Gastrocnemius medialis (tissue), 4 donors: ENCODE data around the gene TRAF5.

Experiments used
- POLR2A ChIP-seq, 2 donors: fragments of 450-650 bp; IDR thresholded peaks; one replicate each; pipeline ENCODE4 v1.6.1; 2017; ENCODE audit warnings: antibody characterized with exemption in 2 of 2, mild to moderate bottlenecking in 2 of 2, moderate library complexity in 2 of 2
- TF ChIP-seq, protein P1 (sequence below), 5 experiments: fragments of 450-650 bp in 3 of 5; fragments of 200-600 bp in 2 of 5; sonication (generic) in 2 of 5; IDR thresholded peaks in 4 of 5; conservative IDR thresholded peaks in 1 of 5; 1 replicate in 4 of 5; 2 replicates in 1 of 5; pipeline ENCODE4 v1.5.1; 2016 to 2019; ENCODE audit warnings: antibody characterized with exemption in 5 of 5, mild to moderate bottlenecking in 3 of 5, moderate library complexity in 3 of 5

DNA sequence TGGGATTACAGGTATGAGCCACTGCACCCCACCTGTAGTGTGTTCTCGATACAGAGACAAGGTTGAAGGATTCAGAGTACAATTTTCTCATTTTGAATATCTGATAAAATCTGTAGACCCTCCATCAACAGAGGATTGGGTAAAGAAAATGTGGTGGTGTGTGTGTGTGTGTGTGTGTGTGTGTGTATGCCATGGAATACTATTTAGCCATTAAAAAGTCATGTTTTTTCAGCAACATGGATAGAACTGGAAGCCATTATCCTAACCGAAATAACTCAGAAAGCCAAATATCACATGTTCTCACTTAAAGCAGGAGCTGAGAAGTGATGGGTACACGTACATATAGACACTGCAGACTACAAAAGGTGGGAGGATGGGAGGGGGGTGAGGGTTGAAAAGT, 57.9 kb downstream of the TRAF5 start:
- TF ChIP-seq, protein P1, sequence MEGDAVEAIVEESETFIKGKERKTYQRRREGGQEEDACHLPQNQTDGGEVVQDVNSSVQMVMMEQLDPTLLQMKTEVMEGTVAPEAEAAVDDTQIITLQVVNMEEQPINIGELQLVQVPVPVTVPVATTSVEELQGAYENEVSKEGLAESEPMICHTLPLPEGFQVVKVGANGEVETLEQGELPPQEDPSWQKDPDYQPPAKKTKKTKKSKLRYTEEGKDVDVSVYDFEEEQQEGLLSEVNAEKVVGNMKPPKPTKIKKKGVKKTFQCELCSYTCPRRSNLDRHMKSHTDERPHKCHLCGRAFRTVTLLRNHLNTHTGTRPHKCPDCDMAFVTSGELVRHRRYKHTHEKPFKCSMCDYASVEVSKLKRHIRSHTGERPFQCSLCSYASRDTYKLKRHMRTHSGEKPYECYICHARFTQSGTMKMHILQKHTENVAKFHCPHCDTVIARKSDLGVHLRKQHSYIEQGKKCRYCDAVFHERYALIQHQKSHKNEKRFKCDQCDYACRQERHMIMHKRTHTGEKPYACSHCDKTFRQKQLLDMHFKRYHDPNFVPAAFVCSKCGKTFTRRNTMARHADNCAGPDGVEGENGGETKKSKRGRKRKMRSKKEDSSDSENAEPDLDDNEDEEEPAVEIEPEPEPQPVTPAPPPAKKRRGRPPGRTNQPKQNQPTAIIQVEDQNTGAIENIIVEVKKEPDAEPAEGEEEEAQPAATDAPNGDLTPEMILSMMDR (IDR thresholded peaks at IDR 0.05 in 4 of 5, conservative IDR thresholded peaks at IDR 0.05 in 1 of 5), result no peak
- no peak for TF ChIP-seq POLR2A (IDR thresholded peaks at IDR 0.05)
